Sigmoid colon (tissue), 4 donors: ENCODE results near the gene RASD1.

Source experiments
- CTCF ChIP-seq, 4 experiments: fragments of 450-650 bp in 3 of 4; fragments of 200-600 bp in 1 of 4; IDR thresholded peaks; one replicate each; pipeline ENCODE4 v1.5.1; 2016 to 2019; ENCODE audit warnings: antibody characterized with exemption in 4 of 4, mild to moderate bottlenecking in 3 of 4, moderate library complexity in 2 of 4
- EP300 ChIP-seq, 4 donors: sonication (generic); formaldehyde crosslinking; IDR thresholded peaks; one replicate each; pipeline ENCODE4 v1.6.1; 2017; ENCODE audit warnings: antibody characterized with exemption in 4 of 4
- POLR2A ChIP-seq, 2 donors: fragments of 450-650 bp; IDR thresholded peaks; one replicate each; pipeline ENCODE4 v1.6.1; 2016; ENCODE audit warnings: antibody characterized with exemption in 2 of 2, mild to moderate bottlenecking in 2 of 2, moderate library complexity in 2 of 2
- POLR2AphosphoS5 ChIP-seq, 4 donors: sonication (generic); formaldehyde crosslinking; IDR thresholded peaks; one replicate each; pipeline ENCODE4 v1.6.1; 2017; ENCODE audit warnings: antibody characterized with exemption in 4 of 4

GRCh38 chr17:17508019-17508535 lies 11.9 kb upstream of the RASD1 start:
- no peak for TF ChIP-seq POLR2A (IDR thresholded peaks at IDR 0.05)
- TF ChIP-seq CTCF (IDR thresholded peaks at IDR 0.05), result no peak
- TF ChIP-seq POLR2AphosphoS5 (IDR thresholded peaks at IDR 0.05), result no peak
- no peak for TF ChIP-seq EP300 (IDR thresholded peaks at IDR 0.05)
